RPMI8226 (cell line): Measurements from ENCODE around the gene NIT1.
"Not testable (repeated sequence)": the region's sequence is repeated elsewhere in the genome, so short reads cannot be mapped to it uniquely, and the experiment has no call there.

Source experiments
- DNase-seq: peaks from one replicate; pipeline ENCODE4 v3.0.0-alpha.2; 2015

NIT1 gene

DNA sequence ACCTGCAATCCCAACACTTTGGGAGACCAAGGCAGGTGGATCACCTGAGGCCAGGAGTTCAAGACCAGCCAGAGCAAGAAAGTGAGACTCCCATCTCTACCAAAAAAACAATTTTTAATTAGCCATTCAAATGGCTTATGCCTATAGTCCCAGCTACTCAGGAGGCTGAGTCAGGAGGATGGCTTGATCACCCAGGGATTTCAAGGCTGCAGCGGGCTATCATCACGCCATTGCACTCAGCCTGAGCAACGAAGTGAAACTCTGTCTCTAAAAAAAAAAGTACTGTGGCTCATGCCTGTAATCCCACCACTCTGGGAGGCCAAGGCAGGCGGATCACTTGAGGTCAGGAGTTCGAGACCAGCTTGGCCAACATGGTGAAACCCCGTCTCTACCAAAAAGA lies 1.9 kb upstream of the NIT1 start:
- not testable (repeated sequence) for DNase-seq

DNA sequence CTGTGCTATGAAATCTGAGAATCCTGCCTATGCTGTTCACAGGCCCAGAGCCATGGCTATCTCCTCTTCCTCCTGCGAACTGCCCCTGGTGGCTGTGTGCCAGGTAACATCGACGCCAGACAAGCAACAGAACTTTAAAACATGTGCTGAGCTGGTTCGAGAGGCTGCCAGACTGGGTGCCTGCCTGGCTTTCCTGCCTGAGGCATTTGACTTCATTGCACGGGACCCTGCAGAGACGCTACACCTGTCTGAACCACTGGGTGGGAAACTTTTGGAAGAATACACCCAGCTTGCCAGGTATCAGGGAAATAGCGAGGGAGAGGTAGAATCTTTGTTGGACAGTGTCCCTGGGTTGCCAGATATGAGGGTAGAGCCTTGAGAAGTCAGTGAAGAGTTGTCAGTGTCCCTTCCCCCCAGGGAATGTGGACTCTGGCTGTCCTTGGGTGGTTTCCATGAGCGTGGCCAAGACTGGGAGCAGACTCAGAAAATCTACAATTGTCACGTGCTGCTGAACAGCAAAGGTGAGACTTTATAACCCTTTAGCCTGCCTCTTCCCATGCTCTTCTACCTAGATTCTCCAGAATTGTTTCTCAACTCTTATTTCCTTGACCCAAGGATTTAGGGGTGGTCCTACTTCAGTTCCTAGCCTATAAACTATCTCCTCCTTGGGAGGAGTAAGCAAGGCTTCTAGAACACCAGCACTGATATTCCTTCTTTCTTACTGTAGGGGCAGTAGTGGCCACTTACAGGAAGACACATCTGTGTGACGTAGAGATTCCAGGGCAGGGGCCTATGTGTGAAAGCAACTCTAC lies 1.4 kb downstream of the NIT1 start:
- DNase-seq, result peak; percentile 64

DNA sequence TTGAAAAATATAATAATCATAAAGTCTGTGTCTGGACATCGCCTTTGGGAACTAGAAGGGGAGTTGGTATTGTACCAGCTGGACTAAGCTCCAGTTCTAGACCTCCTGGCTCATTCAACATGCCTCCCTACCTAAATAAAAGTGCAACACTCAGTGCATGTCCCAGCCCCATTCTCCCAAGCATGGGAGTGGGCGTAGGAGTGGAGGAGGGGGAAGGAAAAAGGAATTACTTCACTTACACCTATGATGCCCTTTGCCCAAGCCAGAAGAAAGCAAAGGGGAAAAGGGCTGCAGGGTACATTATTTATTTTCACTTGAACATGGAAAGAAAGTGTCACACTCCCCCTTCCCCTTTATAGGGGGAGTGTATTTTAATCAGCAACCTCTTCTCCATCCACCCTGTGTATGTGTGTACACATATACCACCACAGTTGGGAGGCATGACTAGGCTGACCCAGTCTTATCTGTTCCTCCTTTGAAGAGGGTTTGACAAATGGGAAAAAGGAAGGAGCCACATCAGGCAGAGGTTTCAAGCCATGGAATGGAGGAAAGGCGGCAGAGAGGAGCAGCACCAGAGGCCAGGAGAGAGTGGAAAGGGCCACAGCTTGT lies 3.2 kb downstream of the NIT1 start:
- DNase-seq, result no peak

DNA sequence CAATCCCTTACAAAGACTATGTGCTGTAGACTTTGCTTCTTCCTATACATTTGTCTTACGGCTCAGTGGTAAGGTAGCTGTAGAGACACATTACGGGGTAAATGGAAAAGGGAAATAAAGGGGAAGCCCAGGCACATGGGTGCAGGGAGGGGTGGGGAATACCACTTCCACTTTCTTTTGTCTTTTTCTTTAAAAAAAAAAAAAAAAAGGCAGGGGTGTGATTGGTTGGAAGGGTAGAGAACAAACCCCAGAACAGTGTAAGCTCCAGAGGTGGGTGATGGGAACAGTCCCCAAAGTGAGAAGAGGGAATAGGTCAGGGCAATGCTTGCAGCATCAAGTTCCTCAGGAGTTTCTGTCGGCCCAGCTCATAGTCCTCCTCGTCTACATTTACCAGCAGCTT lies 3.9 kb downstream of the NIT1 start:
- no peak for DNase-seq

- no peak for DNase-seq
Observed at GRCh38 chr1:161122967-161123366, 5.1 kb downstream of the NIT1 start.

- DNase-seq, result no peak
Observed at GRCh38 chr1:161127649-161128048, 9.7 kb downstream of the NIT1 start.

DNA sequence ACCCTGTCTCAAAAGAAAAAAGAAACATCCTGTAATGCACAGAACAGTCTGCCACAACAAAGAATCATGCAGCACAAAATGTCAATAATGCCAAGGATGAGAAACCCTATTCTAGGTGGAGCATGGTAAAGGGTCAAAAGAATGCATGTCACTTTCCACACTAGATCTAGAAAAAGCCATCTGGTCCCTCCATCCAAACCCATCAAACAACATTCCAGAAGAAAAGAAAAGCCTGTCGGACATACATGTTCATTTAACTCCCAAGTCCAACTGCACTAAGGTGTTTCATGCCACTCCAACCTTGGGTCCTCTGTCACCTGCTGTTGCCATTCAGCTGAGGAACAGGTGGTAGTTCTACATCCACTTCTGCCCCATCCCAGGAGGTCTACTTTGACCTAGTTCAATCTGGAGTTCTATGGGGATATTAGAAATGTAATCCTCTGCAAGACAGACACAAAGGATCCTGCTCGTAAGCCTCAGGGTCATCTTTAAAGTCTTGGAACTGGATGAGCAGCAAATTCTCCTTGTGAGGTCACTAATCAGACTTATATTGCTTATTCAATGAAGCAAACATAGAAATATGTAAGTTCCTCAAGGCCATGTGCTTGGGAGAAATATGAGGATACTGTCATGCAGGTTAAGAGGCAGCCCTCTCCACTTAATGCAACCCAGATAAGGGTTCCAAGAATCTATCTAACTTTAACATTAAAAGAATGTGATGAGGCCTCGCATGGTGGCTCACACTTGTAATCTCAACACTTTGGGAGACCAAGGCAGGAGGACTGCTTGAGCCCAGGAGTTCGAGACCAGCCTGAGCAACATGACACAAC lies 10.9 kb downstream of the NIT1 start:
- no peak for DNase-seq

DNA sequence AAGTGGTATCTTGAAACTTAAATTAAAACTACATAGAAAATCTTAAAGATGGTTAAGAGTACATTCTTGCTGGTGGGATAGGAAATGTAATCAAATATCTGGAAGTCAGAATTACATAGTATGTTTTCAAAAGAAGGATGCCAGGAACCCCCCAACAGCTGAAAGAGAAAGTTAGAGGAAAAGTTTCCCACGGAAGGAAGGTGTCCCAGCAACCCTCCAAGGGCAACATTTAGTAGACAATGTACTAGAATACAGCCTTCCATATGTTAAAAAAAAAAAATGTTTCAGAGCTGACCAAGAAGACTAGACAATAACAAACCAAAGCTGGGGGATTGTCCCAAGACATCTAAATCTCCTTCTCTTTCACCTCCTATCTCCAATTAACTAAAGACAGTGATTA lies 12.4 kb downstream of the NIT1 start:
- DNase-seq, result no peak

- peak; percentile 12 for DNase-seq
Observed at GRCh38 chr1:161131523-161132409, 13.9 kb downstream of the NIT1 start.

DNA sequence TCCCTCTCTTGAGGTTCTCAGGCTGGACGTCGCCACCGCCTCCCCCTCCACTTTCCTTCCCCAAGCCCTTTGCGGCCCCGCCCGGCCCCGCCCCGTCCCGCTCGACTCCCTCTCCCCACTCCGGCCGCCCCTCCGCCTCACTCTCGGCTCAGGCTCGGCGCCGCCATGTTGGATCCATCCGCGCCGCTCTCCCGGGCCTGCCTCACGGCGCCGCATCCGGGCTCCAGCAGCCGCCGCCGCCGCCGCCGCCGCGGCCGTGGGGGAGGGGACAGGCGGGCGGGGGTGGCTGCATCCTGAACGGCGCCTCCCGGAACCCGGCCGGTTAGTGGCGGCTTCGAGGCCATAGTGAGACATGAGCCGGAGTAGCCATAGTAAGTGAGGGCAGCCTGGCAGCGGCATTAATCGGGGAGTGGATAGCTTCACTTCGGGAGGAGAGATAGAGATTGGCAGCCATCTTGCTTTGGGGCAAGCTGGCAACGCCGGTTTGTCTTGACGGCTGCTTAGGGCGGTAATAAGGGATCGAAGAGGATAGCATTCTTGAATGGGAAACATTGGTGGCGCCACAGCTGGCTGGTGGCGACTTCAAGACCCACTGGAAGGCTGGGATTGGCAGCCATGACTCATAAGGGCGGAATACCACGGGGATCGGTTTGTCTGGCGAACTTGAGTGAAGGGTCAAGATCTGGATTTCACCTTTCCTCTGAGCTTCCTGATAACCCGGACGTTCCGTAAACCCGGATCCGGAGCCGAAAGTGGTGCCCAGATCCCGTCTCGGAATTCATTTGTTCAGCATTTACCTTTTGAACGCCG lies 14.7 kb downstream of the NIT1 start, which contains the start of gene DEDD:
DEDD (minus strand) TSS at position 258 of the 810 bp plus-strand sequence. CDS start 8,205 bp downstream, outside the sequence.
- peak; percentile 95 for DNase-seq

GRCh38 chr1:161133220-161133740 lies 15.4 kb downstream of the NIT1 start:
- DNase-seq, result no peak

DNA sequence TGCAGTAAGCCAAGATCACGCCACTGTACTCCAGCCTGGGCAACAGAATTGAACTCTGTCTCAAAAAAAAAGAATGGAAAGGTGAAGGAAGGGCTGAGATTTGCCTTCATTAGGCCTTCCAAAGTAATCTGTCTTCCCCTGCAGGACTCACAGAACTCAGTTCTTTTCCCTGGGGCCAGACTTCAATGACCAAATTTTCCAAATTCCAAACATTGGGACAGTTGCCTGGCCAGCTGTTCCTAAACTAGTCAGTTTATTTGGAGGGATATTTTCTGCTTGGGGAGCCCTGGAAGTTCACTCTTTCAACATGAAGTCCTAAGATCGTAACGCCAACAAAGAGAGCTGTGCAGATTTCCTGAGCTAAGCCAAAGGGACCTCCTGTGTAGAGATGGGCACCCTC lies 20.0 kb downstream of the NIT1 start:
- DNase-seq, result no peak

- DNase-seq, result no peak
Observed at GRCh38 chr1:161138431-161138830, 20.5 kb downstream of the NIT1 start.

DNA sequence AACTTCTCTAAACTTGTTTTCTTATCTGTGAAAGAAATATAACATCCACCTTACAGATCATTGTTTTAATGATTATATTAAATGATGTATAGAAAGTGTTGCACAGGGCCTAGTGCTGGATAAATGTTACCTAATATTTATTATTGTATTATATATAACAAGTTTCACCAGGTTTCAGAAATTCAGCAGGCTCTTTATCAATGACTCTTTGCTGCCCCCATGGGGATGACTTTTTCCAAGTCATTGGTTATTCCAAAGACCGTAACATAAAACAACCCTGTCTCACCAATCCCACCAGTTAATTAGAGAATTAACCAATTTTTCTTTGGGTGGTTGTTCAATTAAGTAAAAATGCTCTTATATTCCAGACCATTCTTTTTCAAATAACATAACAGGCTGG lies 21.9 kb downstream of the NIT1 start:
- DNase-seq, result peak; percentile 56

DNA sequence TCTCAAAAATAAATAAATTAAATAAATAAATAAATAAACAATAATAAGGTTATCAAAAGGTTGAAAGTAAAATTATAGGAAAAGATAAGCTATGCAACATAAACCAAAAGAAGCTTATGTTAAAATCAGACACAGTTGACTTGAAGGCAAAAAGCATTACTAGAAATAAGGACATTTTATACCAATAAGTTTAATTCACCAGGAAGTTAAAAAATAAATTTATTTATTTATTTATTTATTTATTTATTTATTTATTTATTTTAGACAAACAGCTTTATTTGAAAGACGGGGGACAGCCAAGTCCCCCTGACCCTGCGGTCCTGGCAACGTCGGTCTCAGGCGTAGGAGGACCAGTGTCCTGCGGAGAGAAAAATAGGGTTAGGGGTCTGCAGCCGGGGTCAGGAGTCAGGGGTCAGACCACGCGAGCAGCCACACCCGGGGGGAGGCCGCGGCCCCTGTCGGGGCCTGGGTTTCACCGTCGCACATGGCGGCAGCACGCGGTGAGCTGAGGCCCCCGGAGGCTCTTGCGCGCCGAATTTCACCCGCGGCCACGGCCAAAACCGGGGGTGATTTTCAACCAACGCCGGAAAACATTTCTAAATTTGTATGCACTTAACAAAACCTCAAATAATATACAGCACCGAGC lies 23.0 kb downstream of the NIT1 start:
- no peak for DNase-seq

GRCh38 chr1:161145832-161146231 lies 27.9 kb downstream of the NIT1 start:
- DNase-seq, result no peak

GRCh38 chr1:161153176-161153575 lies 35.3 kb downstream of the NIT1 start:
- DNase-seq, result no peak

DNA sequence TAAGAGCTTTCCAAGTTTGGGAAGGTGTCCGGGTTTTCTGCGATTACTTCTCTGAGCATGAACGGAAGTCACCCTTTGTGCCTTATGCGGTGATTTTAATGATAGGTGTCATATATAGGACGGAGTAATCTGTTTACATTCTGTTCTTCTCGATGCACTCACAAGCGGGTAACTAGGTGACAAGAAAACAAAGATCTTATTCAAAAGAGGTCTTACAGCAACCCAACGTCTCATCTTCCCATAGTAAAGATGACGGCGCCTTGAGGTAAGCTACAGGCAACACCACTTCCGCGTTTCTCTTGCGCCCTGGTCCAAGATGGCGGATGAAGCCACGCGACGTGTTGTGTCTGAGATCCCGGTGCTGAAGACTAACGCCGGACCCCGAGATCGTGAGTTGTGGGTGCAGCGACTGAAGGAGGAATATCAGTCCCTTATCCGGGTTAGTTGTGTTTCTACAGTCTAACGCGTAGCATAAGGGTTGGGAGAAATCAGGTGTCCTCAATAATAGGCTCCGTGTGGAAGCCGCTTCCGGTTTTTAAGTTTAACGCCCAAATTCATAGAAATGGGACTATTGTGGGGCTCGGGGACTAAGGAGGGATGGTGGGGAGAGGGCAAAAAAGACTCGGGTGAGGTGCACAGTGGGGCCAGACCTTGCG lies 35.9 kb downstream of the NIT1 start, which contains the start of gene UFC1:
UFC1 (plus strand) TSS at position 297 of the 656 bp plus-strand sequence; CDS start at position 317, 20 bp downstream.
- peak; percentile 93 for DNase-seq

GRCh38 chr1:161157867-161158266 lies 40.0 kb downstream of the NIT1 start:
- no peak for DNase-seq
